Thyroid gland (tissue), 4 donors: ENCODE data around the gene FRMD4A. TPM values are rescaled to one million over a fixed set of nuclear protein-coding genes. Genes with fewer than 3 reads are reported as not detected.
"Not testable (repeated sequence)": the region's sequence is repeated elsewhere in the genome, so short reads cannot be mapped to it uniquely, and the experiment has no call there.

ENCODE experiments used
- DNase-seq, 2 donors: peaks; one replicate each; pipeline ENCODE4 v3.0.0-alpha.2; 2019
- H3K27ac ChIP-seq, 3 donors: fragments of 200-600 bp; sonication (generic); 1 replicate in 2 of 3; 2 replicates in 1 of 3; pipeline ENCODE4 v1.5.1; 2016 to 2019; ENCODE audit warnings: mild to moderate bottlenecking in 1 of 3, moderate library complexity in 1 of 3
- H3K27me3 ChIP-seq: fragments of 200-600 bp; sonication (generic); one replicate; pipeline ENCODE4 v1.5.1; 2019
- H3K36me3 ChIP-seq, 2 donors: fragments of 200-600 bp; sonication (generic); one replicate each; pipeline ENCODE4 v1.5.1; 2016 to 2019
- H3K4me1 ChIP-seq, 2 donors: fragments of 200-600 bp; sonication (generic); one replicate each; pipeline ENCODE4 v1.5.1; 2017 to 2019
- H3K4me3 ChIP-seq, 3 donors: fragments of 200-600 bp; sonication (generic); replicated peaks in 1 of 3; 1 replicate in 2 of 3; 2 replicates in 1 of 3; pipeline ENCODE4 v1.5.1; 2016; ENCODE audit warnings: mild to moderate bottlenecking in 1 of 3
- H3K9me3 ChIP-seq: fragments of 200-600 bp; sonication (generic); one replicate; pipeline ENCODE4 v1.5.1; 2017
- CTCF ChIP-seq, 6 experiments: fragments of 200-600 bp in 3 of 6; fragments of 450-650 bp in 3 of 6; sonication (generic) in 3 of 6; IDR thresholded peaks; one replicate each; pipeline ENCODE4 v1.5.1; 2016 to 2019; ENCODE audit warnings: antibody characterized with exemption in 6 of 6, mild to moderate bottlenecking in 2 of 6, inconsistent platforms in 1 of 6, moderate library complexity in 1 of 6
- POLR2A ChIP-seq, 2 donors: fragments of 450-650 bp; IDR thresholded peaks; one replicate each; pipeline ENCODE4 v1.6.1; 2017; ENCODE audit warnings: antibody characterized with exemption in 2 of 2, mild to moderate bottlenecking in 2 of 2, moderate library complexity in 1 of 2
- WGBS, 2 donors: methylation state at CpG; one replicate each; pipeline ENCODE4 v1.1.5; 2017; 5-methylcytosine and 5-hydroxymethylcytosine counted together
- intact Hi-C: fragments of 100-400 bp; cut with DNase I; formaldehyde crosslinking; loops from one replicate; pipeline ENCODE4 v1.15.1; 2023
- total RNA-seq, 4 donors: library from RNA; depleted of rRNA; stranded (reverse); fragments of >200 nt; gene quantifications; one replicate each; pipeline ENCODE4 v1.2.3, GENCODE V29; 2016

Gene FRMD4A
- total RNA-seq, 4 donors from 2014 or later: 10.6 to 18.6 (median 16.3) TPM

GRCh38 chr10:13769946-13770345 is 560.8 kb downstream of the FRMD4A start:
- H3K9me3 ChIP-seq: no peaks in the 10 kb centered on the region
- no peak for DNase-seq
- H3K27ac ChIP-seq: no peak overlapping the region
- no peaks in the 10 kb centered on the region for H3K27me3 ChIP-seq
- no peaks in the 10 kb centered on the region for H3K36me3 ChIP-seq
- no peaks in the 10 kb centered on the region for H3K4me1 ChIP-seq
- TF ChIP-seq CTCF (IDR thresholded peaks at IDR 0.05) (no peak), POLR2A (IDR thresholded peaks at IDR 0.05) (no peak)
- H3K4me3 ChIP-seq: no peak overlapping the region
- intact Hi-C loops: no loop called here
- 91 to 92% methylated on average over 10 of the region's 10 CpGs for WGBS, 2 donors

GRCh38 chr10:13767676-13768178 is 563.0 kb downstream of the FRMD4A start:
- 59 to 65% methylated on average over 13 of the region's 13 CpGs for WGBS, 2 donors
- intact Hi-C loops: no loop called here
- H3K4me1 ChIP-seq: no peaks in the 10 kb centered on the region
- H3K27me3 ChIP-seq: no peaks in the 10 kb centered on the region
- H3K36me3 ChIP-seq: no peaks in the 10 kb centered on the region
- TF ChIP-seq CTCF (IDR thresholded peaks at IDR 0.05) (no peak), POLR2A (IDR thresholded peaks at IDR 0.05) (no peak)
- no peak for DNase-seq
- H3K4me3 ChIP-seq: no peak overlapping the region
- no peaks in the 10 kb centered on the region for H3K9me3 ChIP-seq
- H3K27ac ChIP-seq: no peak overlapping the region

GRCh38 chr10:13767148-13767547 is 563.6 kb downstream of the FRMD4A start:
- WGBS, 2 donors: 89 to 98% methylated on average over 5 of the region's 5 CpGs
- DNase-seq, H3K27ac ChIP-seq, H3K4me1 ChIP-seq, H3K4me3 ChIP-seq, intact Hi-C loops, H3K9me3 ChIP-seq, H3K36me3 ChIP-seq, H3K27me3 ChIP-seq: not testable (repeated sequence)

- H3K27me3 ChIP-seq: no peaks in the 10 kb centered on the region
- H3K27ac ChIP-seq: no peak overlapping the region
- H3K36me3 ChIP-seq: no peaks in the 10 kb centered on the region
- TF ChIP-seq POLR2A (IDR thresholded peaks at IDR 0.05) (no peak), CTCF (IDR thresholded peaks at IDR 0.05) (no peak)
- no peak overlapping the region for H3K4me3 ChIP-seq
- H3K4me1 ChIP-seq: no peaks in the 10 kb centered on the region
- intact Hi-C loops: no loop called here
- WGBS, 2 donors: 89 to 91% methylated on average over 19 of the region's 19 CpGs
- DNase-seq: no peak
- no peaks in the 10 kb centered on the region for H3K9me3 ChIP-seq
Observed at GRCh38 chr10:13765641-13766341, 564.9 kb downstream of the FRMD4A start.

- H3K4me1 ChIP-seq: no peaks in the 10 kb centered on the region
- 93 to 98% methylated on average over 2 of the region's 2 CpGs for WGBS, 2 donors
- no peak for DNase-seq
- H3K4me3 ChIP-seq: no peak overlapping the region
- H3K36me3 ChIP-seq: no peaks in the 10 kb centered on the region
- no peak overlapping the region for H3K27ac ChIP-seq
- H3K27me3 ChIP-seq: no peaks in the 10 kb centered on the region
- TF ChIP-seq CTCF (IDR thresholded peaks at IDR 0.05) (no peak), POLR2A (IDR thresholded peaks at IDR 0.05) (no peak)
- intact Hi-C loops: no loop called here
- no peaks in the 10 kb centered on the region for H3K9me3 ChIP-seq
Observed at GRCh38 chr10:13761490-13762091, 569.1 kb downstream of the FRMD4A start.
